Myocyte (in vitro differentiated cells): ENCODE data around the gene PPFIBP2. TPM values are rescaled to one million over a fixed set of nuclear protein-coding genes. Genes with fewer than 3 reads are reported as not detected.

Source experiments
- DNase-seq: peaks from one replicate; pipeline ENCODE4 v3.0.0-alpha.2; 2012; ENCODE audit warnings: low read depth
- total RNA-seq: library from RNA; depleted of rRNA; stranded (reverse); fragments of >200 nt; gene quantifications from 2 replicates; pipeline ENCODE4 v1.2.3, GENCODE V29; 2014

The PPFIBP2 gene
- total RNA-seq, 1 donor from 2014 or later: 43.3 TPM

DNA sequence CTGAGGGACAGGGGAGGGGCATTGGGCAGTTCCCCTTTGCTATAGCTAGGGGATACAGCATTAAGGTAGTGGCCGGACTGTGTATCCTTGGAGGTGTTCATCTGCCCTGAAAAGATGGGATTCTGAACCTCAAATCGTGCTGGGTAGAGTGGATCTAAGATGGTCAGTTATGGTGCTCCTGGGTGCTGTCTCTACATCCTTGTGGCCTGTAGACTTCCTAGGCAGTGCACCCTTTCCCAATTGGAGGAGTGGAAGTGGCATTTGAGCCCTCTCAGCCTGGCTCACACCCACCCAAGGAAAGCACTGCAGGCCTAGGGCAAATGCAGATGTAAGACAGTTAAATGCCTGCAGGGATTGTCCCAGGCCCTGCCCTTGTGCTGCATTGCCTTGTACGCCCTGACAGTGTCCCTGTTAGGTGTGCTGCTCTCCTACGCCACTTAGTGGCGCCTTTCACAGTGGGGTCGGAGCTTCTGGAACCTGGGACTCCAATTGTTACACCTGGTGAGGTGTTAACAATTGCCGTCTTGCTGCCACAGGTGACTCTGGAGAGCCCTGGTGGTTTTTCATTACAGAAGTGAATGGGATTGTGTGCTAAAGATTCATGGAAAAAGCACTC is 35.0 kb downstream of the PPFIBP2 start:
- no peak for DNase-seq

GRCh38 chr11:7549681-7550080 is 35.9 kb downstream of the PPFIBP2 start:
- DNase-seq: no peak

DNA sequence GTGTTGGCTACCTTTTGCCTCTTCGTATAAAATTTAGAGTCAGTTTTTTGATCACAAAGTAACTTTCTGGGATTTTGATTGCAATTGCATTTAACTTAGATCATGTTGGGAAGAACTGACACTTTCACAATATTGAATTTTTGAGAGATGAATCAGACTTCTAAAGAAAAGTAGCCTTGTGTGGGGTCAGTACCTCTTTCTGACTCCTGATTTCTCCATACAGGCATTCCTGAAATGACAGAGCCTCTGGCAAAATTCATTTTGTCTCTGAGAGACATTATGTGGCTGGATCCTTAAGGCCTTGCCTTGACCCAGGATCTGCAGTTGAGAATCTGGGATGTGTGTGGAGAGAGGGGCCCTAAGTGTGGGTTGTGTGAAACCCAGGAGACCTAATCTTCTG is 37.8 kb downstream of the PPFIBP2 start:
- no peak for DNase-seq

DNA sequence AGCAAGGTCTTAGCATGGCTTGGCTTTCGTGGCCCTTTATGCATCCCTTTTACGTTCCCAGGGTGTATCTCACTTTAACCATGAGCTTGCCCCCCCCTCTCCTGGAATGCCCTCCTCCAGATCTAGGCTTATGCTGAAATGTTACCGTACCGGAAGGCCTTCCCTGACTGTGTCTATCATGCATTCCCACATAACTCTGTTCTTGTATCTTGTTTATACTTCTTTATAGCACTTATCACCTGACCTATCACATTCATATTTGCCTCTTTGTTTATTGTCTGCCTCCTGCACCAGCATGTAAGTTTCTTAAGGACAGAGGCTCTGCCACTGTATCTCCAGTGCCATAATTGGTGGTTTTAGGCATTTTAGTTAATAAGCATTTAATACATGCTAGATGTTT is 38.9 kb downstream of the PPFIBP2 start:
- DNase-seq: no peak

- peak; percentile 37 for DNase-seq
These were observed 41.4 kb downstream of the PPFIBP2 start for GRCh38 chr11:7555052-7555699.

GRCh38 chr11:7558046-7558445 is 44.2 kb downstream of the PPFIBP2 start:
- DNase-seq: no peak

DNA sequence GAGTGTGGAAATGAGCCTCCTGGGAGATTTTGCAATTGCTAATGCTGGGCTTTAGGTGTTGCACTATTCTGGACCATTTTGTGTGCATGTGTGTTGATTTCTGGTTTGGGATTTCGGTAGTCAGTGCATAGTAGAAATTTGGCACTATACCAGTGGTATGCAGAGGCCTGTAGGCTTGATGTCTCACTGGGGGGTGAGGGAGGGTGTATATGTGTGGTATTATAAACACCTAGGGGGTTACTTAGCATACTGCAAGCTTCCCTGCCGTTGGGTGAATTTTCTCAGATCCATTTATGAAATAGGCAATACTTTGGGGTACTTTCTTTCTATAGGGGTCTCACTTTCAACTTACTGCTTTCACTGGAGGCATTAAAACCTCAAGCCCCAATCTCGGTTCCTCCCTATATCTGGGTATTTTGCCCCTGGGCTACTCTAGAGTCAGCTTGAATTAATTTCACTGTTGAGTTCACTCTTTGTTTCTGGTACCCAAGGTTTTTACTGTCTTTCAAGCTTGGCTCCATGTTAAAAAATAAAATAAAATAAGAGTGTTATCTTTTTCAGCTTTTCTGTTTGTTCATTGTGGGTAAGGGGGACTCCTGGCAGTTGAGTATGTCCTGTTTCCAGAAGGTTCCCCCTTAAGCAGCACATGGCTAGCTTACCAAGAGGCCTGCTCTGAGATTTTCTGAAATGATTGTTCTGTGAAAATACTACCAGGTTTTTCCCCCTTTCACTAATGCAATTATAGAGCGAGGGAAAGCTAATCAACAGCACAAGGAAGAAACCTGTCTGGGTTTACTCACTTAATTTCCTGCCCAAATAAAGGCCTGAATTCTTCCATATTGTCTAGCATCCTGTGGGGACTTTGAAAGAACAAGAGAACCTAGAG is 45.8 kb downstream of the PPFIBP2 start:
- DNase-seq: no peak

DNA sequence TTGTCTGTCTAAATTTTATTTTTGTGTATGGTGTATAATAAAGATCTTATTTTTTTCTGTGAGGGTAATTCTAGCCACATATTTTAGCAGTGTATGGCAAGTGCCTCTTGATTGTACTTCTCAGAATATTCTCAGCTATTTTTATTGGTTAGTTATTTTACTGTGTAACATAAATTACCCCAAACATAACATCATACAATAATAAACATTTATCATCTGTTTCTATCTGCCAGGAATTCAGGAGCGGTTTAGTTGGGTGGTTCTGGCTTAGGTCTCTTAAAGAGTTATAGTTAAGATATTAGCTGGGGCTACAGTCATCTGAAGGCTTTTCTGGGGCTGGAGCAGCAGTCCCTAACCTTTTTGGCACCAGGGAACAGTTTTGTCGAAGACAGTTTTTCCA is 47.8 kb downstream of the PPFIBP2 start:
- DNase-seq: no peak

DNA sequence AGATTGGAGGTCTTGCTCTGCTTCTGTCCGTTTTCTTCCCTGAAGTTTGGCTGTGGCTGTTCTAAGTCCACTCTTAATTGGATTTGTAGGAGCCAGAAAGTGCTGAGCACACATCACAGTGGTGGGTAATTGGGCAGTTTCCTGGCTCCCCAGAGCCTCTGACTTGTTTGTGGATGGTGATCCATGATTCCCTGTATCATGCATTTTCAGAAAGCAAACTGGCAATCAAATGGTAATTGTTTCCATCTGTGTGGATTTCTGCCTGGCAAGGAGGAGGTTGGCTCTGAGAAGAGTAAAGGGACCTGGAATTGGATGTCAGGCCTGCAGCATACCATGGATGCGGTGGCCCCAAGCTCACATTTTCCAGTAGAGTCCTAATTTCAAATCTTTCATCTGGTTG is 49.5 kb downstream of the PPFIBP2 start:
- DNase-seq: no peak

DNA sequence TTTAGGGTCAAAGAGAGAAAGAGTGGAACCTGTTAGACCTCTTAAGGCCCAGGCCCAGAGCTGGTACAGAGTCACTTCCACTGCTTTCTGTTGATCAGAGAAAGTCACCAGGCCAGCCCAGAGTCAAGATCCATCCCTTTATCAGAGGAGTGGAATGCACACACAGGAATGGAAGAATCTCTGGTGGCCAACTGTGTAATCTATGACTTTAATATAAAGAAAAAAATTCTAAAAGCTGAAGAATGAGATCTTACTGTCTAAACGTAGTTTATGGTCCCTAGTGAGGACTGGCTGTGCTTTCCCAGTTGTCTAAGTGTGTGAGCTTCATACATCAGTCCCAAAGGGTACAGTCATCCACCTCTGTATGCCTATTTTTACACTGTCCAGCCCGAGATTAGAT is 51.0 kb downstream of the PPFIBP2 start:
- DNase-seq: no peak

- no peak for DNase-seq
These were observed 53.5 kb downstream of the PPFIBP2 start for GRCh38 chr11:7567311-7567710.

DNA sequence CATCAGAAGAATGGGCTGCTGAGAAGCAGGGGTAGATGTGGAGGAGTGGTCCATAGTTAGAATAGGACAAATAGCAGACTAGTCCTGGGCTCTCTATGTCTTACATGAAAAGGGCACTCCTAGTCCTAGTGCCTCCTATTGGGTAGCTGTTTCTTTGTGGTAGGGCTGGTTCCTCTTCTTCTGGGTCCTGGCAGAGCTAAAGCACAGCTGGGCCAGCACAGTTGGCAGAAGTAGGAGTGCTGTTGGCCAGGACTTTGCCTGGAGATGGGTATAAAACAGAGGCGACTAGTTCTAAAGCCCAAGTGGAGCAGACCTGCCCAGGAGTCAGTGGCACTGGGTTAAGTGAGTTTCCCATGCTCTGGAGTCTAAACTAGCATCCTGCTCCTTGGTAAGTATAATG is 55.2 kb downstream of the PPFIBP2 start:
- DNase-seq: no peak

GRCh38 chr11:7570241-7570640 is 56.4 kb downstream of the PPFIBP2 start:
- no peak for DNase-seq

DNA sequence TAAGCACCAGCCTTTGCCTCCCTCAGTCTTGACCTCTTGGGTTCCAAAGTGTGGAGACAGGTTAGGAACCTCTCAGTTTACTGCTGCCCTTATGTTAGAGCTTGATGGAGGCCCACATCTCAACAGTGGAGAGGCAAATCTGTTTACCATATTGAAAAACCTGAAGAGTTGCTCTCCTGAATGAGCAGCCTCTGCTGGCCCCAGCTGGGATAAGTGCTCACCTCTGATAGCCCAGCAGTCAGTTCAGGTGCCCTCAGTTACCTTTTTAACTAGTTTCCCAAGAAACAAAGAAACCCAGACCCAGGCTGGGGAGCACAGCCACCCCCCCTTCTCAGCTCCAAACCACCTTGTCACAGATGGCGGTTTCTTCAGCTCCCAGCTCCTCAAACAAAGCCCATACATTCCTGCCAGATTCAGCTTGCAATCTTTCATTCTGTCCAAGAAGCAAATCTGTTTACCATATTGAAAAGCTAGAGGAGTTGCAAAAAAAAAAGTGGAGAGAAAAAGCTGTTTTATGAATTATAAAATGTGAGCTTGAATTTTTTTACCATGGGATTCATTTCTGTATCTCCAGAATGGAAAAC is 57.2 kb downstream of the PPFIBP2 start:
- DNase-seq: no peak

- peak; percentile 74 for DNase-seq
These were observed 57.8 kb downstream of the PPFIBP2 start for GRCh38 chr11:7571640-7572000.

DNA sequence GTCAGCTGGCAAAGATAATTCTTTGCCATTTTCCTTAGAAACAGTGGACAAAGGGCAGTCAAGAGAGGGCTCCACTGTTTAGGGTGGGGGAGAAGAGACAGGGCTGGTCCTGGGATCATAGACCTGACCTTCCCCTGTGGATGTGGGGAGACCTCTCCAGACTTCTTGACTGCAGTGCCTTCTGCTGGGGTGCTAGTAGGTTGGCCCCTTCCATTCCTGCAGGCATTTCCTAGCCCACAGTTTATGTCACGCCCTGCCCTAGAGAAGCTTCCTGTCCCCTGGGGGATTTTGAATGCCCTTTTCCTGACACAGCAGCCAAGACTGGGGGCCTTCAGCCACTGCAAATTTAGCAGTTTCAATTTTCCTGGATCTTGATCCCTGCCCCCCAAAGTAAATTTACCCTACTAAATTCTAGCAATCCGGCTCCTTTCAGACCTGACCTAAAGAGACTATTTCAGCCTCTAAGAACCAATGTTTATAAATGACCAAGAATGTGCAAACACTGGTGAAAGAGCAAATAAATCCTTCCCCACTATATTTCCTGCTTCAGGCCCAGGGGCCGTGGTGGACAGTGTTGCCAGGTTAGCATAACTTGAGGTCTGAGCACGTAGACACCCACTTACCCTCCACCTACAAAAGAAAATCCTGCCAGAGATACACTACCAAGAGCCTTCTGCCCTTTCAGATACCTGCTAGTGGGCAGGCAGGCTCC is 58.4 kb downstream of the PPFIBP2 start:
- DNase-seq: peak; percentile 41

- DNase-seq: no peak
These were observed 59.4 kb downstream of the PPFIBP2 start for GRCh38 chr11:7573193-7573557.

- no peak for DNase-seq
These were observed 59.9 kb downstream of the PPFIBP2 start for GRCh38 chr11:7573558-7574296.

DNA sequence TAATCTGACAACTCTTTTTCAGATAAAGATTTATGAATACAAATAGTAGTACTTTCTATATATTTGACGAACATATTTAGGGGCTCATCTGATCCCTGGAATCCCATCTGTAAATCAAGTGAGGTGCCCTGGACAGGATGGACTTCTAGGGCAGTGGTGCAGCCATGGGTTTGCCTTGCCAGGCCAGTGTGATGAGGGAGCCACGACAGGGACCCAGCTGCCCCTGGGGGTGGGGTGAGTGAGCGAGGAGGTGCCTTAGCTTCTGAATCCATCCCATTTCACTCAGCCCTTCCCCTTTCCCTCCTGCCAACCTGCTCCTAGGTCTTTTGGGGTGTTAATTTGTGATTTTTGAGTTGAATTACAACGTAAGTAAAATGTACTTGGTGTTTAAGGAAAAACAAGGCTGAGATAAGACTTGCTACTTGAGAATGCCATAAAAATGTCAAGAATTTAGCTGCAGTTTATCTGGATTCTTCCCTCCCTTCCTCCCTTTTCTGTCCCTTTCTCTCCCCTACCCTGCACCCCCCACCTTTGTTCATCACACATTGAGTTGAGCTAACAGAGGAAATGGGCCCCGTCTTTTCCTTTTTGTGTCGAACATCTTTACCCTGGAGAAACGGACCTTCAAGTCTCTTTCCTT is 60.8 kb downstream of the PPFIBP2 start:
- no peak for DNase-seq
